Body of pancreas (tissue), 4 donors: Measurements from ENCODE around the gene ZXDC. TPM values are rescaled to one million over a fixed set of nuclear protein-coding genes. Genes with fewer than 3 reads are reported as not detected.

Experiments used
- ATAC-seq: fragments of 150-250 bp; one replicate; pipeline ENCODE4 v1.9.1; 2016
- DNase-seq, 4 donors: peaks; one replicate each; pipeline ENCODE4 v3.0.0-alpha.2; 2019
- H3K27ac ChIP-seq, 4 donors: fragments of 200-600 bp; sonication (generic); 1 replicate in 3 of 4; 2 replicates in 1 of 4; pipeline versions ENCODE4 v1.5.1 to v1.6.1; 2016 to 2019; ENCODE audit warnings: mild to moderate bottlenecking in 1 of 4, mixed read lengths in 1 of 4, moderate library complexity in 1 of 4
- H3K27me3 ChIP-seq, 2 donors: fragments of 200-600 bp; sonication (generic); one replicate each; pipeline ENCODE4 v1.6.0; 2016; ENCODE audit warnings: mild to moderate bottlenecking in 1 of 2
- H3K36me3 ChIP-seq, 2 donors: fragments of 200-600 bp; sonication (generic); replicated peaks in 1 of 2; 2 replicates each; pipeline ENCODE4 v1.5.1; 2016; ENCODE audit warnings: low read depth in 2 of 2; ENCODE audit not compliant: insufficient read depth in 1 of 2
- H3K4me1 ChIP-seq: fragments of 200-600 bp; sonication (generic); one replicate; pipeline ENCODE4 v1.6.0; 2016
- H3K4me3 ChIP-seq, 2 donors: fragments of 200-600 bp; sonication (generic); 1 replicate in 1 of 2; 2 replicates in 1 of 2; pipeline ENCODE4 v1.5.1; 2016 to 2019
- H3K9me3 ChIP-seq, 3 donors: fragments of 200-600 bp; sonication (generic); 1 replicate in 2 of 3; 2 replicates in 1 of 3; pipeline ENCODE4 v1.5.1; 2016
- CTCF ChIP-seq, 7 experiments: fragments of 450-650 bp in 4 of 7; fragments of 200-600 bp in 3 of 7; sonication (generic) in 3 of 7; IDR thresholded peaks; one replicate each; pipeline ENCODE4 v1.5.1; 2016 to 2019; ENCODE audit warnings: antibody characterized with exemption in 7 of 7
- POLR2A ChIP-seq, 3 donors: fragments of 450-650 bp; IDR thresholded peaks; one replicate each; pipeline ENCODE4 v1.6.1; 2016; ENCODE audit warnings: antibody characterized with exemption in 3 of 3, mild to moderate bottlenecking in 2 of 3
- WGBS, 2 donors: methylation state at CpG; one replicate each; pipeline ENCODE4 v1.1.5; 2017; 5-methylcytosine and 5-hydroxymethylcytosine counted together
- intact Hi-C: fragments of 100-400 bp; cut with DNase I; formaldehyde crosslinking; loops from one replicate; pipeline ENCODE4 v1.15.1; 2023
- total RNA-seq, 2 donors: library from RNA; depleted of rRNA; stranded (reverse); fragments of >200 nt; gene quantifications; one replicate each; pipeline ENCODE4 v1.1.0, GENCODE V29; 2016

The ZXDC gene
- total RNA-seq, 2 donors from 2014 or later, result 33.9 to 39.4 TPM

- Histone ChIP-seq H3K9me3 (no peaks in the 10 kb centered on the region), H3K36me3 (no peaks in the 10 kb centered on the region), H3K27ac (no peak overlapping the region), H3K4me3 (no peak overlapping the region), H3K27me3 (no peaks in the 10 kb centered on the region), H3K4me1 (no peaks in the 10 kb centered on the region)
- ATAC-seq, result no peak
- WGBS, 2 donors, result 70 to 82% methylated on average over 8 to 13 of the region's 16 CpGs
- no peak for TF ChIP-seq CTCF (IDR thresholded peaks at IDR 0.05)
- TF ChIP-seq POLR2A (IDR thresholded peaks at IDR 0.05), result no peak
- intact Hi-C loops, result no loop called here
- peak in 1 of 4 donors; percentile 15 for DNase-seq
Measured at GRCh38 chr3:126481808-126482502, 6.3 kb upstream of the ZXDC start.

DNA sequence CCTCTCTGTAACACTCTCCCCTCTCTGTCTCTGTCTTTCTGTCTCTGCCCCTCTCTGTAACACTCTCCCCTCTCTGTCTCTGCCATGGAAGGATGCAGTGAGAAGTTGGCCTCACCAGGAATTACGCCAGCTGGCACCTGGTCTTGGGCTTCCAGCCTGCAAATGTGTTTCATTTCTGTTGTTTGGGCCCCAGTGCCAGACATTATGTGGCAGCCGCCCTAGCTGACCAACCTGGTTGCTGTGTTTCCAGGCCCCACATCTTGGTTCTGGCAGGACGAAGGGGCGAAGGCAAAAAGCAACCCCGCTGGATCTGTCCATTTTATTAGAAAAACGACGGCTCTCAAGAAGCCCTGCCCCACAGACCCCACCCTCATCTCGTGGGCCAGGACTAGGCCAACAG lies 5.2 kb upstream of the ZXDC start:
- H3K9me3 ChIP-seq, result no peaks in the 10 kb centered on the region
- no peak for ATAC-seq
- intact Hi-C loops, result no loop called here
- no peaks in the 10 kb centered on the region for H3K27me3 ChIP-seq
- no peak overlapping the region for H3K27ac ChIP-seq
- no peak for DNase-seq
- H3K4me1 ChIP-seq, result no peaks in the 10 kb centered on the region
- no peaks in the 10 kb centered on the region for H3K36me3 ChIP-seq
- 72 to 77% methylated on average over 8 of the region's 8 CpGs for WGBS, 2 donors
- no peak overlapping the region for H3K4me3 ChIP-seq
- TF ChIP-seq POLR2A (IDR thresholded peaks at IDR 0.05), result no peak
- TF ChIP-seq CTCF (IDR thresholded peaks at IDR 0.05), result no peak

DNA sequence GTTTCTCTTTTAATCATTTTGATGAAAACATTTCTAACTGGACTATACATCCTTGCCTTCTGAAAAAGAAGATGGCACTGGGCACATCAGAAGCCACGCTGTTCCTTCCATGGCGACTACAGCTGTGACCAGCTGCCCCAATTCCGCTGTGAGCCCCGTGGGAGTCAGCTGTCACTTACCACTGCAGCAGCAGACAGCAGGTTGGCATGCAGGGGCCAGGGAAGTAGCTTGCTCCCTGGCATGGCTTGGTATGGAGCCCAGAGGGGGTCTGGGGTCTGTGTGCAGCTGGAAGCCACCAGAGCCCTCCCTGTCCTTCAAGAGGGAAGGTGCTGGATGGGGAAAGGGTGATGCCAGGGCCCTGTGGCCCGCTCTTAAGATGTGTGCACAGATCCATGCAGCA lies 4.5 kb upstream of the ZXDC start:
- TF ChIP-seq CTCF (IDR thresholded peaks at IDR 0.05) (no peak), POLR2A (IDR thresholded peaks at IDR 0.05) (no peak)
- ATAC-seq, result no peak
- Histone ChIP-seq H3K27ac (no peak overlapping the region), H3K4me3 (no peak overlapping the region), H3K27me3 (no peaks in the 10 kb centered on the region), H3K36me3 (no peaks in the 10 kb centered on the region), H3K9me3 (no peaks in the 10 kb centered on the region), H3K4me1 (no peaks in the 10 kb centered on the region)
- DNase-seq, result no peak
- intact Hi-C loops, result no loop called here
- whole genome bisulfite sequencing, 2 donors, result 84 to 91% methylated on average over 5 of the region's 5 CpGs

- Histone ChIP-seq H3K9me3 (no peaks in the 10 kb centered on the region), H3K27me3 (no peaks in the 10 kb centered on the region), H3K4me1 (peaks cover under 1% of the 10 kb centered on the region), H3K27ac (no peak overlapping the region), H3K4me3 (no peak overlapping the region), H3K36me3 (no peaks in the 10 kb centered on the region)
- no peak for ATAC-seq
- 92 to 100% methylated on average over 1 of the region's 1 CpG for WGBS, 2 donors
- intact Hi-C loops, result no loop called here
- TF ChIP-seq CTCF (IDR thresholded peaks at IDR 0.05) (no peak), POLR2A (IDR thresholded peaks at IDR 0.05) (no peak)
- no peak for DNase-seq
Measured at GRCh38 chr3:126479642-126480041, 4.0 kb upstream of the ZXDC start.
